Ramos (cell line): ENCODE measurements around the gene CACNA1I.

ENCODE experiments used
- in situ Hi-C: fragments of 300-500 bp; cut with MboI; formaldehyde crosslinking; loops from one replicate; pipeline ENCODE4 v1.14.3; 2022; ENCODE audit warnings: low sequenced_read_pairs; ENCODE audit not compliant: unreplicated experiment

Gene CACNA1I

DNA sequence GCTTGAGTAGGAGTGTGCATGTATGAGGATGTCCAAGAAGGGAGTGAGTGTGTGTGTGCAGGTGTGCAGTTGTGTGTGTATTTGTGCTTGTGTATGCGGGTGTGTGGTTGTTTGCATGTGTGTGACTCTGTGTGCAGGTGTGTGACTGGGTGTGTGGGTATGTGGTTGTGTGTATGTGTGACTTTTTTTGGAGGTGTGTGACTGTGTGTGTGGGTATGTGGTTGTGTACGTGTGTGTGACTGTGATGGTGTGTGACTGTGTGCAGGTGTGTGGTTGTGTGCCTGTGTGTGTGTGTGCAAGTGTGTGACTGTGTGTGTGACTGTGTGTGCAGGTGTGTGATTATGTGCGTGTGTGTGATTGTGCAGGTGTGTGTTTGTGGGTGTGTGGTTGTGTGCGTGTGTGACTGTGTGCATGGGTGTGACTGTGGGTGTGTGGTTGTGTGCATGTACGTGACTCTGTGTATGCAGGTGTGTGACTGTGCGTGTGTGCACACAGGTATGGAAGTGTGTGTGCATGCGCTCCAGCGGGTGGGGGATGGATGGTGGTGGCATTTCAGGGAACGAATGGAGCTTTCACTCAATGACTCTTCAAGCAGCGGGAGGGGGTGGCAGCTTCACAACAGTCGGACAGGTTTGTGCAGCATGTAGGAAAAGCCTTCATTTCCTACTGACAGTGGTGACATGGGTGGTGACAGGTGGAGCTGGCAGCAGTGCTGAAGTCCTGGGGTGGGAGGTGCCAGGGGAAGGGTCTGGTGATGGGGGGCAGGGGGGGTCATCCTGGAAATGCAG is 47.6 kb downstream of the CACNA1I start:
- in situ Hi-C loops = no loop called here

DNA sequence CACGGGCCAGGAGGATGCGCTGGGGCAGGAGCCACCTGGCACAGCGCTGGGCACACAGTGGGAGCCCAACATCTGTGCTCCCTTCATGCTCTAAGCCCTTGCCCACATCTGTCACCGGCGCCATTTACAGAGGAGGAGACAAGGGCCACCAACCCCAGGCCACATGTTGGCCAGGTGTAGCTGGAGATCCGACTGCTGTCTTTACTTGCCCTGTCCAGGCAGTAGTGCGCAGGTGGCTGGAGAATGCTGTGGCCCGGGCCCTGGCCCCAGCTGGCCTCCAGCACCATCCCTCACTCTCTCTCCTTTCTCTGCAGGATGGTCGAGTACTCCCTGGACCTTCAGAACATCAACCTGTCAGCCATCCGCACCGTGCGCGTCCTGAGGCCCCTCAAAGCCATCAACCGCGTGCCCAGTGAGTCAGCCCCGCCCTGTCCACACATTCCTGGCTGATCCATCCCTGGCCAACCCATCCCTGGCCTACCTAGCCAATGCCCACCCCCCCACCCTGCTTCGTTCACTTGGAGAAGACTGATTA is 48.5 kb downstream of the CACNA1I start:
- in situ Hi-C loops = no loop called here

DNA sequence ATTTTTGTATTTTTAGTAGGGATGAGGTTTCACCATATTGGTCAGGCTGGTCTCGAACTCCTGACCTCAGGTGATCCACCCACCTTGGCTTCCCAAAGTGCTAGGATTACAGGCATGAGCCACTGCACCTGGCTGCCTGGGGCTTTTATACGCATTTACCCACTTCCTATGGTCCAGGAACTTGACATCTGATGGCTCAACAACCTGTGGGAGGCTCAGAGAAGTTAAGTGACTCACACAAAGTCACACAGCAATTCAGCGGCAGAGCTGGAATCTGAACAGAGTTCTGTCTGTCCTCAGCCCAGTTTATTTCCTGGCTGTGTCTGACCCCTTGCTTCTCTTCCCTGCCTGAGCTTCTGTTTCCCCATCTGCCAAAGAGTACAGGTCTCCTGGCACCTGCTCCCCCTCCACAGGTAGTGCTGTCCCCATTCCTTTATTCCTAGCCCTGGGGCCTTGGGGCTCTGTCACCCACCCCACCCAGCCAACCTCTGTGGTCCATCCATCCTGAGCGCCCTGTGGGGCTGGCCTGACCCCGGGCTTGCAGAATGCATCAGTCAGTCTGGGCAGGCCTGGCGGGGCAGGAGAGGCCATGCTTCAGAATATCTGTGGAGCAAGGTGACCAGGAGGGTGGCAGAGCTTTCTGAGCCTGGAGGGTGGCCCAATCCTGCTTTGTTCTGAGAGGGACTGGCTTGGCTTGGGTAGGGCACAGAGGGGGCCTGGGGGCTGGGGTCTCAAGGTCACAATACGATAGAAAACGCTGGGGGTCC is 50.6 kb downstream of the CACNA1I start:
- in situ Hi-C loops = no loop called here

DNA sequence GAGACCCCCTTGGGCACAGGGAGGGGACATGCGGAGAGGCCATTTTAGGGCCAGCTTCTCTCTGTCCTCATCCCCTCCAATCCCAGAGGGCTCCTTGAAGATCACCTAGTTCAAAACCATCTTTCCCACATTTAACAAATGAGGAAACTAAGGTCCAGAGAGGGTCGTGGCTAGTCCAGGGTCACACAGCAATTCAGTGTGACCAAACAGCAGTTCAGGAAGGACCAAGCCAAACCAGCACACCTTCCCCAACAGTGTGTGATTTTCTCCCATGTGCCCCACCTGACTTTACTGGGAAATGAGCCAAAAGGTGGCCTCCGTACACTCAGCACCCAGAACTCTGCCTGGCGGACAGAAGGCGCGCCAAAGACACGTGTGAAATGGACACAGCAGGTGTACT is 51.3 kb downstream of the CACNA1I start:
- in situ Hi-C loops = no loop called here

DNA sequence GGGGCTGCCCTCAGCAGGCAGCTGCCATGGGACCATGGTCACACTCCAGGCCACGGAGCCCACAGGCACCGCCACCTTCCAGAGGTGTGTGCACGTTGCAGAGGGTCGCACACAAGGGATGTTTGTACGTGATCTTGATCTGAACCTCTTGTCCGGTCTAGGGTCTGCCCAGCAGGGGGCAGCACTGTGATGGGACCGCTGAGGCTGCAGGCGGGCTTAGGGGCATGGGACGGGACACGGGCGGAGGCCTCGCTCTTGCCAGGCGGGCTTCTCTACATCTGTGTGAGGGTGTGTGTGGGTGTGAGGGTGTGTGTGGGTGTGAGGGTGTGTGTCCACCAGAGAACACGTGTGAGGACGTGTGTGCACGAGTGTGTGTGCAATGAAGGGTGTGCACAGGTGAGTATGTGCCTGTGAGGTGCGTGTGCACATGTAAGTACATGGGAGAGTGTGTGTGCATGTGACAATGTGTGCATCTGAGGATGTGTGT is 52.4 kb downstream of the CACNA1I start:
- in situ Hi-C loops = no loop called here

DNA sequence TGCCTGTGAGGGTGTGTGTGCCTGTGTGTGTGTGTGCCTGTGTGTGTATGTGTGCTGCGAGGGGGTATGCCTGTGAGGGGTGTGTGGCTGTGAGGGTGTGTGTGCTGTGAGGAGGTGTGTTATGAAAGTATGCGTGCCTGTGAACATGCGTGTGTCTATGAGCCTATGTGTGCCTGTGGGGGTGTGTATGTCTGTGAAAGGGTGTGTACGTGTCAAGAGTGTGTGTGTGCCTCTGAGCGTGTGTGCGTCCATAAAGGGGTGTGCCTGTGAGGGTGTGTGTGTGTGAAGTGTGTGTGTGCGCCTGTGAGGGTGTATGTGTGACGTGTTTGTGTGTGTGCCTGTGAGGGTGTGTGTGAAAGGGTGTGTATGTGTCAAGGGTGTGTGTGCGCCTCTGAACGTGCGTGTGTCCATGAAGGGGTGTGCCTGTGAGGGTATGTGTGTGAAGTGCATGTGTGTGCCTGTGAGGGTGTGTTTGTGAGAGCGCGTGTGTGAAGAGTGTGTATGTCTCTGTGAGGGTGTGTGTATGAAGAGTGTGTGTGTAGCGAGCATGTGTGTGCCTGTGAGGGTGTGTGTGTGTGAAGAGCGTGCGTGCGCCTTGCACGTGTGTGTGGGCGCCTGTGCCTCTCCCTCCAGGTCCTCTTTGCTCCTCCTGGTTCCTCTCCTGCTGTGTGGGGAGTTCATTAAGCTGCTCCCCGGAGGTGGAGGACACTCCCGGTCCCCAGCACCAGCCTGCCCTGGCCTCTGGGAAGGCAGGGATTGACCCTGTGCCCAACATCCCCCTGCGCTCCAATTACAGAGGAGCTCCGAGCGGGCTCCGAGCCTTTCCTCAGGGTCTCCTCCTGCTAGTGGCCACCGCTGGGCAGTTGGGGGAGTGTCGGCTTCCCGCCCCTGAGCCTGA is 53.3 kb downstream of the CACNA1I start:
- in situ Hi-C loops = no loop called here

DNA sequence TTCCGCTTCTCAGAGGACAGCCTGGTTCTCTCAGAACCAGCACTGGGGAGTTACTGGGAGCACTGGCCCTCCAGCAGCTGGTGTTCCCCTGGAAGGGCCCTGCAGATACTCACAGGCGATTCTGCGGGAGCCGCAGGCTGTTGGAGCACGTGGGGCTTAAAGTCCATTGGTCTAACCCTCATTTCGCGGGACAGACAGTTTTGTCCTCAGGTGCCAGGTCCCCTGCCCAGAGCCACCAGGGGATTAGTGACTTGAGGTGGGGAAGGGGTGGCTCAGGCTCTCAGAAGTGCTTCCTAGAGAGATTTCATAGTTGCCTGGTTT is 53.9 kb downstream of the CACNA1I start:
- in situ Hi-C loops = no loop called here

DNA sequence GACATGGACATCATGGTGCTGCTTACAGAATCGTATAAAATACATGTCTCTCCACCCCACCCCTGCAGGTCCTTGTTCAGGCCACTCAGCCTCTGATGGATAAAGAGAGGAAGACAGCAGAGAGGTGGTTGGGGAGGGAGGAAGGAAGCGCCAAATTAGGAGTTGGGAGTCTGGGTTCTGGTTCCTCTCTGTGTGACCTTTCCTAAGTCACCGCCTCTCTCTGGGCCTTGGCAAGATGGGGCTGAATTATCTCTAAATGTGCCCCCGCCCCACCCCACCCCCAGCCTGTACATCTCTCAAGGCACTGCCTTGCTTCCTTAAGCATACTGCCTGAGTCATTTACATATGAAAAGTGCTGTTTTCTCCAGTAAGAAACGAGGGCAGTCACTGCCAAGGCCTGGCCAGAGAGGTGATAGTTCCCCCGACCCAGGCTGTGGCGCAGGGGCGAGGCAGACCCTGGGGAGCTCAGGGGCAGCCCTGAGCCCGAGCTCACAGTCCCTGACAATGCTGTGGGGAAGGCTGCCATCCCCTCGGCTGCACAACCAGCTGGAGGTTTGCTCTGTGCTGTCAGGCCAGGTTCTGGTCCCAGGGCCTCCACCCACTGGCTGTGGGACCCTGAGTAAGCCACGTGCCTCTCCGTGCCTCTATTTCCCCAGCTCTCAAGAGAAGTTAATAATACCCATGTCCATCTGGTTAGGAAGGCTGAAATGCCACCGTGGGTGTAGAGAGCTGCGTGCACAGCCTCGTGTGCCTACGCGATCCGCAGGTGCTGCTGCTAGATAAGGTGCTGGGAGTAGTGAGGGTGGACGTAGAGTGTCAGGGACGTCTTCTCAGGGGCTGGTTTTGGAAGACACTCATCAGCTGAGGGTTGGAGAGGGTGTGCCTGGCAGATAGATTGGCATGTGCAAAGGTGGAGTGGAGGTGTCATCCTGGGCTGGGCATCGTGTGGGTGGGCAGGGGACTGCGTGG is 55.3 kb downstream of the CACNA1I start:
- in situ Hi-C loops = no loop called here

DNA sequence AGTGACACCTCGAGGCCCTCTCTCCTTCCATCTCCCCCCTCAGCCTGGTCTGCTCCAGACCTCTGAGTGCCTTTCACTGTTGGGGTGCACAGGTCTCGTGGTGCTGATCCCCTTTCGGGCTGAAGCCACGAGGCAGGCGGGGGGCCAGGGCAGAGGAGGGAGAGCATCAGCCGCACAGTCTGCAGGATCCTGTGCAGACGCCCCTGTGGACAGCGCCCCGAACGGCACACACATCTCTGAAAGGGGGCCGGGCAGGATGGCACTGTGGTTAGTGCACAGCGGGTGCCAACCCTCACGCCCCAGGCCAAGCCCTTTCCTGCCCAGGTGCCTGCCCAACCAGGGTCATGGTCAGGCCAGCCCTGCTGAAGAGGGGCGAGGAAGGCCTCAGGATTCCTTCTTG is 56.7 kb downstream of the CACNA1I start:
- in situ Hi-C loops = no loop called here

DNA sequence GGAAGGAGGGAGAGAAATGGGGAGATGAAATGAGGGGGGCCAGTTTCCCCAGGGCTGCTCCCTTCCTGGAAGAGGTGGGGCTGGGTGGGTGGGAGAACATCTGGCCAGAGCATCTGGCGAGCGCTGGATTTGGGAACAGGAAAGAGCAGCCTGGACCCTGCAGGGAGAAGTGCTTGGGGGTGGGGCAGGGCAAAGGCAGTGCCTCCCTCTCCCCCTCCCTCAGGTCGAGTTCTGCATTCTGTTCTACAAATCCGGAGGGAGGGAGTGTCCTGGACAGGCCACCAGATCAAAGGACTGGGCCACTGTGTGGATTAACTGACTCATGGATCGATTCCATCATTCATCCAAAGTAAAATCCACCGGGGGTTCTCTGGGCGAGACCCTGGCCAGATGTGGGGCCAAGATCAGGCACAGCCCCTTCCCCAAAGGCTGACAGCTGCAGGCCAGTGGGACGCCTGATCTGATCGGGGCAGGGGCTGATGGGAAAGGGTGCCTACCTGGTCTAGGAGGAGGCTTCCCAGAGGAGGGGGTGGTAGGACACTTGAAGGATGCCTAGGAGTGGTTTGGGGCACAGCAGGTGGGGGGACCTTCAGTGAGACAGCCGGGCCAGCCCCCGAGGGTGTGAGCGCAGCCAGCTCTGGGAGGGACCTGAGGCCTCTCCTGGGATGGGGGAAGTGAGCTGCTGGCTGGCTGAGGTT is 57.5 kb downstream of the CACNA1I start:
- in situ Hi-C loops = no loop called here

DNA sequence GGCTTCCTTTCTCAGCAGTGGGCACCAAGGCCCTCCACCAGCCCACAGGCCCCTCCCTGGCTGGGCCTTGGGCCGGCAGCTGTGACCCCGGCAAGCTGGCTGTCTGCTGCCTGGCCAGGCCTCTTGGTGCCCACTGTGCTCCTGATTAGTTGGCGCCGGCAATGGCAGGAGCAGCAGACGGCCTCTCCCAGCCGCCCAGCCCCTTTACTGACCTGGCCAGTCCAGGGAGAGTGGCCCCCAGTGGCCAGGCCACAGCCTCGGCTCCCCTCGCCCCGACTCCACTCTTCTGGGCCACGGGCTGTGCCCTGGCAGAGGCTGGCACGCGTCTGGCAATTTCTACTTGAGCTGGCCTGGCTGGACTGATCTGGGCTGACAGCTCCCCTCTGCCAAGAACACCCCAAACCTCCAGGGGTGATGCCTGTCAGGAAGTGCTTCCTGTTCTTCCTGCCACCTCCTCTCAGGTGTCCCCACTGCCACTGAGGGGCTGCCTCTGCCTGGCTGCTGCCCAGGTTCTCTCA is 58.1 kb downstream of the CACNA1I start:
- in situ Hi-C loops = no loop called here

DNA sequence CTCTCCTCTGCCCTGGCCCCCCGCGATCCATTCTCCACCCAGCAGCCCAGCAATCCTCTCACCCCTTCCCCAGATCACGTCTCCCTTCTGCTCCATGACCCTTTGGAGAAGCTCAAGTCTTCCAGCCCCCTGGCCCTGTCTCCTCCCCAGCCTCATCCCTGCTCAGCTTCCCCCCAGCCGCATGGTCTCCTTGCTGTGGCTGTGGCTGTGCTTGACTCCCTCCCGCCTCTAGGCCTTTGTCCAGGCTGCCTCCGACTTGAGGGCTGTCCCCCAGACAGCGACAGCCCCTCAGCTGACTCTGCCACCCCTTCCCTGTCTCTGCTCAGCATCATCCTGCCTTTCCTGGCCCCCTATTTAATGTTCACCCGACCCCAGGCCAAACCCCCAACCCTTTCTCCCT is 59.3 kb downstream of the CACNA1I start:
- in situ Hi-C loops = no loop called here

DNA sequence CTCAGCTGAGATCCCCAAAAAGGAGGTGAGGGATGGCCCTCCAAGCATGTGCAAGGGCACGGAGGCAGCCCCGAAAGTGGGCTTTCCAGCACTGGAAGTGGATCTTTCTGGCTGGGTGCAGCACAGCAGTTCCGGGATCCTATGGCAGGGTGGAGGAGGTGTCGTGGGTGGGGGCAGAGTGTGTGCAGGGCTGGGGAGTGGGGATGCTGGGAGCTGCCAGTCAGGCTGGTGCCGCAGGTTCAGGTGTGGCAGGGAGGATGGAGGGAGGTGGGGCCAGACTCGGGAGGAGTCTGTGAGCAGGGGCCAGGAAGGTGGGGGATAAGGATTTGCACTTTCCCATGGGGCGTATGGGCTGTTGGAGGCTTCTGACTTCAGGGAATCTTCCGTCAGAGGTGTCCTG is 60.2 kb downstream of the CACNA1I start:
- in situ Hi-C loops = no loop called here

DNA sequence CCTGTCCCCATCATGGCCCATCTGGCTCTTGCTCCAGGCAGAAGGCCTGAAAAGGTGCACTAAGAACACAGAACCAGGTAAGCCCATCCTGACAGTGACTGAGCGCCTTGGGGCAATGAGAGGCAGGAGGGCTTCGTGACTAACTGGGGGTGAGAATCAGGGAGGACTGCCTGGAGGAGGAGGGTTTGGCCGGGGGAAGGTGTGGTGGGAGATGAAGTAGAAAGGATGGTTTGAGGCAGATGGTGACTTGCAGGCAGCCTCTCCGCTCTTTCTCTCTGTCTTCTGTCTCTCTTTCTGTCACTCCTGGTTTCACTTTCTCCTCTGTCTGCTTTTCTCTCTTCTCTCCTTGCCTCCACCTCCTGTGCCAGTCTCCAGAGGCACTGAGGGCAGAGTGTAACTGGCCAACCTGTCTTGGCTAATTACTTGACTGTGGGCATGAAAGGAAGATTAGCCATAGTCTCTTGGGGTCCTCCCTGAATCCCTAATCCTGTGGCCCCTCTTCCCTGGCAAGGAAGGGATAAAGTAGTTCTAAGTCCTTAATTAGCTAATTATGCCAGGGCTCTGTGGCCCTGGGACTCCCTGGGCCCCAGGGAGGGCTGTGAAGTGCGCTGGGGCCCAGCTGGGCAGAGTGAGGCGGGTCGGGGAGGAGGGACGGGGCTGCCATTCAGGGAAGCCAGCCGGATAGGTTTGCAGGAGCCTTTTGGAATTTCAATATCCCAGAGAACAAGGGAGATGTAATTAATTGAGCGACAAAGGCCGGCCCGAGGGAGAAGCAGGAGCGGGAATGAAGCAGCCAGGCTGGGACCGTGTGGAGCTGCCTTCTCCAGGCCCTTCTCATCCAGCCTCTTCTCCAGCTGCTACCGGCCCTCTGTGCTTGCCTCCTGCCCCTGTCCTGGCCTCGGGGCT is 61.1 kb downstream of the CACNA1I start:
- in situ Hi-C loops = no loop called here

DNA sequence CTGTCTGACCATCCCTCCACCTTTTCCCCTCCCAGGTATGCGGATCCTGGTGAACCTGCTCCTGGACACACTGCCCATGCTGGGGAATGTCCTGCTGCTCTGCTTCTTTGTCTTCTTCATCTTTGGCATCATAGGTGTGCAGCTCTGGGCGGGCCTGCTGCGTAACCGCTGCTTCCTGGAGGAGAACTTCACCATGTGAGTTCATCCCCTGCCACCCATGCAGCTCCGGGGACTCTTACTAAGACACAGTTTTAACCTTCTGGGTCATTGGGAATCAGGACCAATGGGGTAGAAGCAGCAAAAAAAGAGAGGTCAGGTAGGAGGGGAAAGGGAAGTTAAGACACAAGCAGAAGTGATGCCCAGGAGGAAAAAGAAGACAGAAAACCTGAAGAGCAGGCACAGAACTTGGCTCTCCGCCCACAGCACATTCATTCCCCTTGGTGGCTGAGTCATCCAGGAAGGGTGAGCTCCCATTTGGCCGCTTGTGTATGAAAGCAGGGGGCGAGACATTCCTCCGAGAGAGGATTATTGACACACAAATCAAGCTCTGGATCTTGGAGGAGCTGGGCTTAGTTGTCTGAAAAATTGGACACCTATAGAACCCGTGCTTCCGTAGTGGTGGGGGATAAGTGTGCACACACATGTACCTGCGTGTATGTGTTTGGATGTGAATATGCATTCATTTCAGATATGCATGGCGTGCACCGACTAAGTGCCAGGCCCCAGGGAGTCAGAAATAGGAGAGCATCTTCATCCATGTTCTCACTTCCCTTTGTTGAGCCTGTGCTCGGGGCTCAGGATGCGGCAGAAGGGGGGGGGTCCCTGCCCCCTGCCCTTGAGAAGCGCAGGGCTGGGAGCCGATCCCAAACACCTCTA is 64.2 kb downstream of the CACNA1I start:
- in situ Hi-C loops = no loop called here

DNA sequence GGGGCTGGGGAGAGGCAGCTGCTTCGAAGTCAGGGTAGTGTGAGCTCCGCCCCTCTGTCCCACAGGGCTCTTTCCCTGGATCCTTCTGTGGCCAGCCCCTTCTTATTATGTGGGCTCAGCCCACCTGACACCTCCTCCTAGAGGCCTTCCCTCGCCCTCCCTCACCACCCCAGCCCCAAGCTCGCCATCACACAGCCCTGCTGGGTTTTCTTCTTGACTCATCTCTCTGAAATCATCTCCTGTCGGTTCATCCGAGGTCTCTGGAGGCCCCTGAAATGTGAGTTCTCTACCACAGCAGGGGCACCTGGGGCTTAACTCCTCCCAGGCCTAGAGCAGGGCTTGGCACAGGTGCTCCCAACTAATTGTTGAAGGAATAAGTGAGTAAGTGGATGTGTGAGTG is 65.2 kb downstream of the CACNA1I start:
- in situ Hi-C loops = no loop called here

DNA sequence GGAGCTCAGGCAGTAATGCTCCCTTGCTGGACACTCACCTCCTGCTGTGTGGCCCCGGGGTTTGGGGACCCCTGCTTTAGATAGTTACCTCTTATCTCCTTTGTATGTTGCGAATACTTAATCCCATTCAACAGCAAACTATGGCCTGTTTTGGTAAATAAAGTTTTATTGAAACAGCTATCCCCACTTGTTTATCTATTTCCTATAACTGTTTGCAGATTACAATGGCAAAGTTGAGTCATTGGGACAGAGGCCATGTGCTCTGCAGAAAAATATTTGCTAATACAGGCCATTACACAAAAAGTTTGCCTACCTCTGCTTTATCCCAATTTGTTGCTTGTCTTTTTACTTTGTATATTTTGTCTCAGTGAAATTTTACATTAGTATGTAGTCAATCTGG is 68.4 kb downstream of the CACNA1I start:
- in situ Hi-C loops = no loop called here
